UCSD-AML1 (cell line): ENCODE results near the gene PNPLA1.

ENCODE experiments used
- DNase-seq: peaks from one replicate; lab custom pipeline; 2025; ENCODE audit not compliant: unreplicated experiment; lab: John Stamatoyannopoulos, UW

Gene PNPLA1, protein sequence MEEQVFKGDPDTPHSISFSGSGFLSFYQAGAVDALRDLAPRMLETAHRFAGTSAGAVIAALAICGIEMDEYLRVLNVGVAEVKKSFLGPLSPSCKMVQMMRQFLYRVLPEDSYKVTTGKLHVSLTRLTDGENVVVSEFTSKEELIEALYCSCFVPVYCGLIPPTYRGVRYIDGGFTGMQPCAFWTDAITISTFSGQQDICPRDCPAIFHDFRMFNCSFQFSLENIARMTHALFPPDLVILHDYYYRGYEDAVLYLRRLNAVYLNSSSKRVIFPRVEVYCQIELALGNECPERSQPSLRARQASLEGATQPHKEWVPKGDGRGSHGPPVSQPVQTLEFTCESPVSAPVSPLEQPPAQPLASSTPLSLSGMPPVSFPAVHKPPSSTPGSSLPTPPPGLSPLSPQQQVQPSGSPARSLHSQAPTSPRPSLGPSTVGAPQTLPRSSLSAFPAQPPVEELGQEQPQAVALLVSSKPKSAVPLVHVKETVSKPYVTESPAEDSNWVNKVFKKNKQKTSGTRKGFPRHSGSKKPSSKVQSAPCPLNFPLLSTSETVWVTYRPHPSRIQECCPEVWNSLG

DNA sequence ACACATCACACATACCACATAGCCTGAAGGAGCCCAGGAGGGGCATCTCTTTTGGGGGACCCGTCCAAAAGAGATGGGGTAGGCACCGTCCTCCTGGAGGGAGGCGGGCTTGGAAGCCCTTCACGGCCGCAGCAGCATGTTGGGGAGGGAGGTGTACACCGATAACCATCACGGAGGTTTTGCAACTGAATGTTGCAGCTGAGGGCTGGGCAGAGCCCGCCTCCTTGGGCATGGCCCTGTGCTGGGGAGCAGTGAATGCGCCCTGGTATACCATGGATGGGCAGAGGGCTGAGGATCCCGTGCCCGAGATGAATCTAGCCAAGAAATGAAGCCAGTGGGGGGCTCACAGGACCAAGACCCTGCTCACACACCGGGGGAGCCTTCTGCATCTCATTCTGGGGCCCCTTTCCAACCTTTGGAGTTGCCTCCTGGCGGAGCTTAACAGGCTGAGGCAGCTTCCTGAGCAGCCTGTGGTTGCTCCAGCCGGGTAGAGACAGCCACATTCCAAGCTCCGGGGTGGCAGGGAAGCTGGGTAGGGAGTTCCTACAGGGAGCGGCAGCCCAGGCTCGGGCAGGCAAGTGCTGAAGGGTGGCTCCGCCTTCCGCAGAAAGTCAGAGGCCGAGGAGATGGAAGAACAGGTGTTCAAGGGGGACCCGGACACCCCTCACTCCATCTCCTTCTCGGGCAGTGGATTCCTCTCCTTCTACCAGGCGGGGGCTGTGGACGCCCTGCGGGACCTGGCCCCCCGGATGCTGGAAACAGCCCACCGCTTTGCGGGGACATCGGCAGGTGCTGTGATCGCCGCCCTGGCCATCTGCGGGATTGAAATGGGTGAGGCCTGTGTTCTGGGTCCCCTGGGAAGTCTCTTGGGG is at the start of gene PNPLA1:
PNPLA1 (plus strand) TSS at position 227 of the 872 bp plus-strand sequence; CDS start at position 627, 400 bp downstream.
- no peak for DNase-seq

DNA sequence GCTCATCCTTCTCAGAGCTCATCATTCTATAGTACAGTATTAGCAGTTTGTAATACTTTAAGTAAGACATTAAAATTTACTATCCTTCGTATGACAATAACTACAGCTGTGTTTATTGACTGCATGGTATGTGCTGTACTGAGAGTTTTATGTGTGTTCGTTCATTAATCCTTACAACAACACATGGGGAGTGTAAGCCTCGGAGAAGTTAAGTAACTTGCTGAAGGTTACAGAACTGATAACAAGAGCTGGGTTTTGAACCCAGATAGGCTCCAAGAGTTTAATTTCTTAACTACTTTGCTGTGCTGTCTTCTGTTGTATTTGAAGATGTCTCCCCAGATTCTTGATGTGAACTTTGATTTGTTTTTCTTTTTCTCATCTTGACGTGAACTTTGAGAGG is 49.6 kb upstream of the PNPLA1 start:
- DNase-seq = no peak

DNA sequence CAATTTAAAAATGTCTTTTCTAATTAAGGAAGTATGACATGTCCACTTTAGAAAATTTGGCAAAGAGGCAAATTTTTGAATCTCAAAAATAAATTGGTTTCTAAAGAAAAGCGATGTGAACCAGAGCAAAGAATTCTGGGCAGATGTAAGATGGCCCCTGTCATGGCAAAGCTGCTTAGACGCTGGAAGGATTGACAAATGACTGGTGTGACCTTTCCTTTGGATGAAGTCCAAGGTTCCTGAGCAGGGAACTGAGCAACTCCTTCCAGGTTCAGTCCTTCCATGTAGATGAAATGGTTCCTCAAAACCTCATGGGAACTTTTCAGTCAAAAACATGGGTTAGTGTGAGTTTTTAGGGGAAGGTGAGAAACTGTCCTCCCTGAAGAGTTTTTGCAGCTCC is 48.2 kb upstream of the PNPLA1 start:
- DNase-seq = no peak

DNA sequence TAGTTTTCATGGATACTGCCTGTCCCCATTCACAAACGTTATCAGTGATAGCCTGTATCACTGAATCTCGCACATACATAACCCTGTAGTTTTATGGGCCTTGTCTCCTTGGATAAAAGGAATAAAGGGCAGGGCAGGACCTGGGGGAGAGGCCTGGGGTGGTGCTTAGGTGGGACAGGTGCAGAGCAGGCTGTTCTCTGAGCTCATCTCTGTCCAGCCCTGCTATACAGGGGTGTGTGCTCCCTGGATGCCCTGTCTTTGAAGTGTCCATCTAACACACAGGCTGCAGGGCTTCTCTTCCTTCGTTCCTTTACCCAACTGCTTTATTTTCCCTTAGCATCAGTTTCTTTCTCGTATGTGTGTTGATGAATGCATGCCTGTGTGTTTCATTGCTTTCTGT is 46.9 kb upstream of the PNPLA1 start:
- DNase-seq = no peak

DNA sequence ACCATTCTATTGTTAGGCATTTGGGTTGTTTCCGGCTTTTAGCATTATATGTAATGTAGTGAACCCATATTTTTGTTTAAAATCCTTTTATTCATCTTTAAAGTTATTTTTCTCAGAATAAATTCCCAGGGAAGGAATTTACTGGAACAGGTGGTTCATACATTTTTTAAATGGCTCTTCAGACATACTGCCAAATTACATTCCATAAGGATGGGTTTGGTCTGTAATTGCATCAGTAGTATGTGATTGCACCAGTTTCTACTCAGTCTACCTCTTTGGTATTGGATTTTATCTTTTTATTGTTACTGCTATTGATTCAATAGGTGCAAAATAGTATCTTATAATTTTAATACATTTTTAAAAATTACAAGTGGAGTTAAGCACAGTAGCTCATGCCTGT is 46.2 kb upstream of the PNPLA1 start:
- DNase-seq = no peak

DNA sequence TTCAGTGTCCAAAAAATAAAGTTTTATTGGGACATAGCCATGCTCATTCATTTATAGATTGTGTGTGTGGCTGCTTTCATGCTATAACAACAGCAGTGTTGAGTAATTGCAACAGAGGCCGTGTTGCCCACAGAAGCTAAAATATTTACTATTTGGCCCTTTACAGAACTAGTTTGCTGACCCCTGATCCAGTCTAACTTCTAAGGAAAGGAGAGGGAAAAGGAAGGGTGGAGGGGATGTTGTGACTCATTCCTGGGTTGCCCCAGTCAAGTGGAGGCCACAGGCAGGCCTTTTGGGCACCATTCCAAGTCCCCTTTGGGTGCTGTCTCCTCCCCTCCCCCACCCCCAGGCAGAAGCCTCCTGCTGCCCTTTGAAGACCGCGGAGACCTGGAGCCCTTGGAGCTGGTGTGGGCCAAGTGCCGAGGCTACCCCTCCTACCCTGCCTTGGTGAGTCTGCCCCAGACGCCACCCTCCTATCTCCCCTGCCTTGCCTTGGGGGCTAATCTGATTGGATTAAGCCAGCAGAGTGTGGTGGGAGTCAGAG is 44.9 kb upstream of the PNPLA1 start:
- DNase-seq = no peak

DNA sequence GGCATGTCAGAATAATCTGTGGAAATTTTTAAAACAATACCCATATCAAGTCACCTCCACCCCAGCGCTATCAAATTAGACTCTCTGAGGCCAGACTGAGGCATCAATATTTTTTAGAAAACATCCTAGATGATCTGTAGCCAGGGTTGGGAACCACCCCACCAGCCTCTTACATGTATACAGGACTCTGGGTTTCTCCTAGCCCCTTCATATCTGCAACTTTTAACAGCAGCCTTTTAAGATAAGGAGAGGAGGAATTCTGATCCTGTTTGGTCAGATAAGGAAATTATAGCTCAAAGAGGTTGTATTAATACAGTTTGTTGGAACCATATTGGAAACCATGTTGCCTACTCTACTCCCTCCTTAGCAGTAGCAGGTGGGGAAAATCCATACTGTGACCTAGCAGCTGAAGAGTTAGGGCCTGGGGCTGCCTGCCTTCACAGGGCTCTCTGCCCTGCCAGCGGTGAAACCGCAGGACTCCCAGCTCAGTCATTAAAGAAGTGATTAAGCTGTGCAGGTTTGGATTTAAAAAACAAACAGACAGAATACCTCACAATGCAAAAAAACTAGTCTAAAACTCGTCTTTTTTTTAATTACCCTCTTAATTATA is 43.3 kb upstream of the PNPLA1 start:
- DNase-seq = no peak

DNA sequence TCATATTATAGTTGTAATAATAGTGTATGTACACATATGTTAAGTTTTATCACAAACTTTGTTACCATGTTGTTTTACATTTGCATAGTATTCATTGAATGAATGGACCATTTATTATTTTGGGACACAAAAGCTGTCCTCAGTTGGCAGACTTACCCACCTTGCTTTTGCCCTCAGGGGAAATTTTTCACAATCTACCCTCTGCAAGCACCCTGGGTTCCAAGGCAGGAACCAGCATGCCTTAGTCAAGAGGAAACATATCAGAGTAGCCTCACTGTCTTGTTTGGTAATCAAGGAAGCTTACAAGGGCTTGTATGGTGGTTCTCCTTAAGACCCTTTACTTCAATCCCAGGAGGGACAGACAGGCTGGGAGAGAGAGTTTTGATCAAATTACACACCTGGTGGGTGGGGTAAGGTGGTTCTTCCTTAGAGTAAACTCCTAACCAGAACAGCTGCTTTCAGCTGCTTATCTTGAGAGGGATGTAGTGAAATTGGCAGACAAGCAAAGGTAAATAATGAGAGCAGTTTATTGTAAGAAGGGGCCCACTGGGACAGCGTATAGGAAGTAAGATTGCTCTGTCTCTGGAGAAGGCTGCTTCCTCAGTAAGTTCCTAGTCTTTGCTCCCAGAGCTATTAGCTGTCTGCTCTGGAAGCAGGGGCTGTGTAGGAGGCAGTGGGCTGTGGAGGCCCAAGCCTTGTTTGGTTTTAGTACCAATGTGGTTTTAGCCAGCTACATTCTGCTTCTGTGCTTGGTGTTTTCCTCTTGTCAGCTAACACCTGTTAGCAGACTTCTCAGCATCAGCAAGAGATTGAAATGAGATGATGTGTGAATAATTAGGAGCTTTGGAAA is 42.3 kb upstream of the PNPLA1 start:
- no peak for DNase-seq

DNA sequence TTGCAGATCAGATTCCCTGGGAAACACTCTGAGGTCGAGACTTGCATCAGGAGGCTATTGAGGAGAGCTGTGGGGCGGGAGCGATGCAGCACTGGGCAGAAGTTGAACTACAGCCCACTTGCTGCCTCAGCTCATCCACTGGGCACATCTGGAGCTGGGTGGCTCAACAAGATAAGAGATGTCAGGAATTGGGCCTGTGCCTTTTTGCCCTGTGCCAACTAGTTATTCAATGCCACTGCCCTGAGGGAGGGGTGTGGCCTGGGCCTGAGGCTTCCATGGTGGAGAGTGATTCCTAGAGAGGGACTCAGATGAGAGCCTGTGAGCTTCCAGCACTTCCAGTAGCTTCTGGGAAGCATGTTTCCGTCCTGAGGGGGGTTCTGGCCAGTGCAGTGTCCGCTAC is 40.6 kb upstream of the PNPLA1 start:
- no peak for DNase-seq

DNA sequence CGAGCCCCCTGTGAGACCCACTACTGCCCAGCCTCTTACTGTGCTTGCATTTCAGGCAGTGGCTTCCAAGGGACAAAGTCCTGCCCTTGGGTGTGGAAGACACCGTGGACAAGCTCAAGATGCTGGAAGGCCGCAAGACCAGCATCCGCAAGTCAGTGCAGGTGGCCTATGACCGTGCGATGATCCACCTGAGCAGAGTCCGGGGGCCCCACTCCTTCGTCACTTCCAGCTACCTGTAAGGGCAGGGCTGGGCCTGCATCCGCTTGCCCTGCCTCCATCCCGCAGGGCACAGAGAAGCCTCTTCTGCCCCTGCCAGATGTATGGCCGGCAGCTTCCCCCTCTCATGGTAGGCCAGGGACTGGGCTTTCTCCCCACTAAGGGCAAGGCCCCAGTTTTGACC is 39.5 kb upstream of the PNPLA1 start:
- no peak for DNase-seq

DNA sequence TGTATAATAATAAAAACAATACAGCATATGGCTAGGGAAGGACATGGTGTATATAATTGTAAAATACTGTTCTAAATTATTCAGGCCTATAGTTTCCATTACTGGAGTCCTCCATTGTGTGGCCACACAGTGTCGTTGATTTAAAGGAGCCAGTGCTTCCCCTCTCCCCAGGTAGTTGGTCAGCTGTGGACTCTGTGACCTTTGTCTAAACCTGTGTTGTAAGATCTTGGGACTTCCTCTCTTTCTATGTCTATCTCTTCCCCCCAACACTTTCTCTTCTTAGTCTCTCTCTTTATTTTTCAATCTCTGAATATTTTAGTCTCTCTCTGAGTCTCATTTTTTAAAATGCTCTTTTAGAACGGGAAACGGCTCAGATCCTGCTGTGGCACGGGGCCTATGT is 37.7 kb upstream of the PNPLA1 start:
- no peak for DNase-seq

DNA sequence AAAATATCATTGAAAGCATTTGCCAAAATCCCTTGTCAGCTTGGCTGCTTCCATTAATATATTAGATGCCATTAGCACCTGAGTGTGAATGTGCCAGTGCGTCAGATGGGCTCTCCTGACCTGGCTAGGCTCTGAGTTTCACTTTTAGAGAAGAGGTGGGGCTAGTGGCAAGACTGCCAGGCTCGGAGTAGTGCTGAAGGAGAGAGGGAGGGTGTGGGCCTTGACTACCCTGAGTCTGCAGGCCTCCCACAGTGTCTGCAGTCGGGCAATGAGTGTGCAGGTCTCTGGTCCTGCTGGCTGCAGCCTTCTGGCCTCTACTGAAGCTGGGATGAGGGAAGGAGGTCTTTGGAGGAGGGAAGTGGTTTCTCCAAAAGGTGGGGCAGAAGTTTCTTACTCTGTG is 34.6 kb upstream of the PNPLA1 start:
- DNase-seq = peak; percentile 29

DNA sequence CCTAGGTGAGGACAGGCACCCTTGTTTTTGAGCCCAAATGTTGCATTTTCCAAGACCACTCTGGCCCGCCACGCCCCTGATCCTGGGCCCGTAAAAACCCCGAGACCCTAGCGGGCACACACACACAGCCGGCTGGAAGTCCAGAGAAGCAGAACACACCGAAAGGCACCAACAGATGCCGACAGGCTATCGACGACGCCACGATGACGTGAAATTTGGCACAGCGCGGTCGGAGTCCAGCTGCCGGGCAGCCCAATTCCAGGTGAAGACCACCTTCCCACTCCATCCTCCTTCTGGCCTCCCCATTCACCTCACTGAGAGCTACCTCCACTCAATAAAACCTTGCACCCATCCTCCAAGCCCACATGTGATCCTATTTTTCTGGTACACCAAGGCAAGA is 34.0 kb upstream of the PNPLA1 start:
- no peak for DNase-seq

DNA sequence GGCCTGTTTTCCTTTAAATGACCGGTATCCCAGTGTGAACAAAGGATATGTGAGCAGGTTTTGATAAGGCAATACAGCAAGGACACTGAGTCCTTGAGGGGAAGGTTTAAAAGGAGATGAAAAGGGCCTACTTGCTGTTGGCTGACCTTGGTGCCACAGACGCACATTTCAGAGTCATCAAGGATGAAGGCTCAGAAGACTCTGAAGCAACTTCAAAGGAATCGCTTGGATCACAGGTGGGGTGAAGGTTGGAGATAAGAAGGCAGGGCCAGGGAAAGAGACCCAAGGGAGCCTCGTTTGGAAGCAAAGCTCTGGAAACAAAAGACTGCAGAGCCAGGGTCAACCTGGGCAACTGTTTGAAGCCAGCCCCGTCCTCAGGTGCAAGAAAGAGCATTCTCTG is 30.1 kb upstream of the PNPLA1 start:
- no peak for DNase-seq

DNA sequence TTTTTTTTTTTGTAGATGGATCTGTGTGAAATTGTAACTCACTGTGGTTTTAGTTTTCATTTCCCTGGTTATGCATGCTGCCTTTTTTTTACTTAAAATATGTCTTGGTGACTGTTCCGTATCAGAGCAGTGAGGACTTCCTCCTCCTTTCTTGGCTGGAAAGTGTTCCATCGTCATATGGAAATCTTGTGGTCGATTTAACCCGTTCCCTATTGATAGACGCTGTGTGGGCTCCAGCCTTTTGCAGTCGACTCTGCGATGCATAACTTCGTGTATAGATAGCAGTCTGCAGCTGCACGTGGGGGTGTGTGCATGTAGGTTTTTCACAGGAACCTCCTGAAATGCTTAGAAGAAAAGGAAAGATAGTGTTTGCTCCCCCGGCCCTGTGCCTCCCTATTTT is 28.1 kb upstream of the PNPLA1 start:
- peak; percentile 62 for DNase-seq

DNA sequence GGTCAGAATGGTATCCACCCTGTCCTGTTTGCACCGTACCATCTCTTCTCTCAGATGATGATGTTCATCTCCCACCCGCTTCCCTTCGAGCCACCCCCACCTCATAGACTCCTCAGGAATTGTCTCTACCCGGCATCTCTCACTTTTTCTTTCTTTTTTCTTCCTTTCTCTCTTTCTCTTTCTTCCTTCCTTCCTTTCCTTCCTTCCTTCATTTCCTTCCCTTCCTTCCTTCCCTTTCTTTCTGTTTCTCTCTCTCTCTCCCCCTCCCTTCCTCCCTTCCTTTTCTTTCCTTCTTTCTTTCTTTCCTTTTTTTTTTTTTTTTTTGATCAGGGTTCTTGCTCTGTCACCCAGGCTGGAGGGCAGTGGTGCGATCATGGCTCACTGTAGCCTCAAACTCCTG is 27.7 kb upstream of the PNPLA1 start:
- DNase-seq = no peak

DNA sequence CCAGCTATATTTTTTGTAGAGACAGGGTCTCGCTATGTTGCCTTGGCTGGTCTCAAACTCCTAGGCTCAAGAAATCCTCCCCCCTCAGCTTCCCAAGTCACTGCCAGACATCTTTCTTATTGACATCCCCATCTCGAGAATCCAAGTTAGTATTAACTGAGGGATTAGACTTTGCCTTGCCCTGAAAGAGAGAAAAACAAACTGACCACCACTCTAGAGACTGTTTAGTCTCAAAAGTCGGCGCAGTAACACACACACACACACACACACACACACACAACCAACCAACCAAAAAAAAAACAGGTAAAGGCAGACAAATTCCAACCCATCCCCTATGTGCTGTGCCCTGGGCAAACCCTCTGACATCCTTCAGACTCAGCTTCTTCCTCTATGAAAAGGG is 27.2 kb upstream of the PNPLA1 start:
- no peak for DNase-seq

DNA sequence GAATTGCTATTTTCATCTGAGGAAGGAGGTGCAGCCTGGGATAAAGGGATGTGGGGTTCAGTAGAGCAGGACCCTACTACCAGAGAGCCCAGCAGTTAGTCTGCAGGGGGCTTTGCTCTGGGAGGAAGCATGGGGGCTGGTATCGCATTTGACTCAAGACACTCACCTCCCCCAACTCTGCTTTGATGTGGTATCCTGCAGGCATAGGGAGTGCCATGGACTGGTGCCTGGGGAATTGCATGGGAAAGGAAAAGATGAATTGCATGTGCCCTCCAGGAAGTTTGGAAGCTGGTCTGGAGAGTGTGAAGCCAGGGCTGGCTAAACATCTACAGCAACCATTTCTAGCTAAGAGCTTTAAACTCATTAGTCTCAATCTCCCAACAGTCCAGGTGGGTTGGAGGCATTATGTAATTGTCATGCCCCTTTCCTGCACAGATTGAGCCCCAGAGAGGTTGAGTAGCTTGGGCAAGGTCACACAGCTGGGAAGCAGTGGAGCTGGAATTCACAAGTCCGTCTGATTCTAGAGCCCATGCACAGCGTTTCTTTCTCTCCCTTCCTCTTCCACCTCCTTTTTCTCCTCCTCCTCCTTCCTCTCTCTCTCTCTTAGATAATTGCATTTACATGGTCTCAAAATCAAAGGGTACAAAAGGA is 26.2 kb upstream of the PNPLA1 start:
- DNase-seq = no peak

DNA sequence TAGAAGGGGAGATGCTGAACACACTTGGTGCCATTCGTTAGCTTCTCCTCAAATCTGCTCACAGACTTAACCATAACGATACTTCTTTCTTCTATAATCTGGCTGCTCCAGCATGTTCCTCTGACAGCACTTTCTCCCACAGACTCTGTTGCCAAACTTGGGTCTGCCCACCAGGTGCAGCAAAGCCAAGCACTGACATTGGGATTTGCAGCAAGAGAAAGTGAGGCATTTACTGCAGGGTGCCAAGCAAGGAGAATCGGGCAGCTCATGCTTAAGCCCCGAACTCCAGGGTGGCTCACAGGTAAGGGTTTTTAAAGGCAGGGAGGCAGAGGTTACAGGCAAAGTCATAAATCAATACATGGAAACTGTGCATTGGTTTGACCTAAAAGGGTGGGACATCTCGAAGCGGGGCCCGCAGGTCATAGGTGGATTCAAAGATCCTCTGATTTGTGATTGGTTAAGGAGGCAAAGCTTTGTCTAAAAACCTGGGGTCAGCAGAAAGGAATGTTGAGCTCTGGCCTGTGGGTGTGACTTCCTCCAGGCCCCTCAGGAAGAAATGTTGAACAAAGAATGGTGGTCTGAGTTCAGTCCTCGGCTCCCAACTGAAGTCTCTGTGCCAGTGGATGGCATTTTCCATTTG is 25.1 kb upstream of the PNPLA1 start:
- no peak for DNase-seq
